SK-N-SH (cell line): ENCODE data around the gene CRYAA. TPM values are rescaled to one million over a fixed set of nuclear protein-coding genes. Genes with fewer than 3 reads are reported as not detected.
"Not testable (repeated sequence)": the region's sequence is repeated elsewhere in the genome, so short reads cannot be mapped to it uniquely, and the experiment has no call there.

ENCODE experiments used
- CTCF ChIA-PET: fragments of 300-600, 350-600 bp; formaldehyde crosslinking; extraction: SDS; loops from one replicate; lab custom pipeline; 2021; lab: Yijun Ruan, JAX
- POLR2A ChIA-PET: fragments of 350-600 bp; sonication (Branson Sonifier 250); formaldehyde crosslinking; extraction: SDS; loops from one replicate; lab custom pipeline; 2020; ENCODE audit warnings: antibody characterized with exemption, inconsistent platforms; lab: Yijun Ruan, JAX
- DNase-seq: peaks from one replicate; pipeline ENCODE4 v3.0.0; 2012
- H2AFZ ChIP-seq: fragments of 200-600 bp; sonication (generic); 2 replicates; pipeline ENCODE4 v1.8.1; 2016; ENCODE audit warnings: antibody characterized with exemption, mild to moderate bottlenecking, low read depth
- H3F3A ChIP-seq: fragments of 200-600 bp; sonication (generic); replicated peaks from 2 replicates; pipeline ENCODE3; 2016; ENCODE audit warnings: antibody characterized with exemption, mild to moderate bottlenecking; ENCODE audit not compliant: insufficient read depth
- H3K27ac ChIP-seq, 2 experiments: fragments of 200-500 bp in 1 of 2; fragments of 200-600 bp in 1 of 2; sonication (Bioruptor generic) in 1 of 2; sonication (generic), shearing (Covaris generic) in 1 of 2; 2 replicates each; pipeline versions ENCODE4 v1.5.1 to v1.6.1; 2014 to 2016; ENCODE audit warnings: low read depth in 2 of 2, inconsistent platforms in 1 of 2, low read length in 1 of 2, mild to moderate bottlenecking in 1 of 2, mixed read lengths in 1 of 2
- H3K27me3 ChIP-seq: fragments of 200-600 bp; sonication (generic), shearing (Covaris generic); 2 replicates; pipeline ENCODE4 v1.6.1; 2016; ENCODE audit warnings: mixed run types; ENCODE audit not compliant: insufficient read depth
- H3K36me3 ChIP-seq, 2 experiments: fragments of 200-500 bp in 1 of 2; fragments of 200-600 bp in 1 of 2; sonication (Bioruptor generic) in 1 of 2; sonication (generic) in 1 of 2; replicated peaks in 1 of 2; 2 replicates each; pipeline versions ENCODE3 to v1.5.1; 2014 to 2016; ENCODE audit warnings: low read length in 1 of 2, mild to moderate bottlenecking in 1 of 2; ENCODE audit not compliant: insufficient read depth in 2 of 2, control insufficient read depth in 1 of 2
- H3K4me1 ChIP-seq, 2 experiments: fragments of 200-500 bp in 1 of 2; fragments of 200-600 bp in 1 of 2; sonication (Bioruptor generic) in 1 of 2; sonication (generic), shearing (Covaris generic) in 1 of 2; 2 replicates each; pipeline versions ENCODE4 v1.5.1 to v1.6.1; 2014 to 2016; ENCODE audit warnings: low read depth in 1 of 2, low read length in 1 of 2, mixed run types in 1 of 2; ENCODE audit not compliant: insufficient read depth in 2 of 2, control insufficient read depth in 1 of 2
- H3K4me2 ChIP-seq: fragments of 200-600 bp; sonication (generic), shearing (Covaris generic); 2 replicates; pipeline ENCODE4 v1.6.1; 2017; ENCODE audit warnings: mixed run types
- H3K4me3 ChIP-seq, 2 experiments: fragments of 200-500 bp in 1 of 2; fragments of 200-600 bp in 1 of 2; sonication (Bioruptor generic) in 1 of 2; sonication (generic), shearing (Covaris generic) in 1 of 2; 2 replicates each; pipeline versions ENCODE4 v1.5.1 to v1.8.1; 2014 to 2016; ENCODE audit warnings: low read depth in 2 of 2, inconsistent platforms in 1 of 2, low read length in 1 of 2, mild to moderate bottlenecking in 1 of 2, mixed read lengths in 1 of 2, moderate library complexity in 1 of 2
- H3K79me2 ChIP-seq: fragments of 200-600 bp; sonication (generic); 2 replicates; pipeline ENCODE4 v1.8.1; 2017; ENCODE audit warnings: mild to moderate bottlenecking; ENCODE audit not compliant: insufficient read depth
- H3K9ac ChIP-seq: fragments of 200-600 bp; sonication (generic); 2 replicates; pipeline ENCODE4 v1.6.1; 2017; ENCODE audit warnings: mixed run types
- H3K9me2 ChIP-seq: fragments of 200-600 bp; sonication (generic); 2 replicates; pipeline ENCODE4 v1.6.1; 2017; ENCODE audit warnings: mixed run types
- H3K9me3 ChIP-seq: fragments of 200-600 bp; sonication (generic); 2 replicates; pipeline ENCODE4 v1.6.1; 2017; ENCODE audit warnings: mixed run types, mild to moderate bottlenecking, moderate library complexity
- H4K20me1 ChIP-seq: fragments of 200-600 bp; sonication (generic); 2 replicates; pipeline ENCODE4 v1.6.1; 2017; ENCODE audit warnings: mild to moderate bottlenecking, mixed run types; ENCODE audit not compliant: insufficient read depth
- WGBS: methylation state at CpG from one replicate; pipeline ENCODE4 v1.1.6; 2017; ENCODE audit warnings: low lambda C conversion rate; 5-methylcytosine and 5-hydroxymethylcytosine counted together
- polyA plus RNA-seq, 3 experiments: library from polyadenylated mRNA; depleted of rRNA; stranded (reverse); fragments of >200 nt; gene quantifications; 2 replicates each; pipeline ENCODE4 v1.2.3, GENCODE V29; 2012

Gene CRYAA
- polyA plus RNA-seq, 1 of the 3 experiments (the other 2 are of a cell fraction), result not detected

GRCh38 chr21:43165734-43166133 is 3.1 kb upstream of the CRYAA start:
- CTCF ChIA-PET, result not testable (repeated sequence)

GRCh38 chr21:43169230-43169886 is 550 bp downstream of the CRYAA start:
- H4K20me1 ChIP-seq, DNase-seq, H3K27me3 ChIP-seq, H3K79me2 ChIP-seq, POLR2A ChIA-PET, H3K9me3 ChIP-seq, H3K4me3 ChIP-seq, H2AFZ ChIP-seq, CTCF ChIA-PET, H3F3A ChIP-seq, H3K4me1 ChIP-seq, H3K4me2 ChIP-seq, H3K27ac ChIP-seq, H3K9me2 ChIP-seq, H3K9ac ChIP-seq, H3K36me3 ChIP-seq: not testable (repeated sequence)
- WGBS, result no CpG with 5 or more reads among the region's 23 CpGs

More at GRCh38 chr21:43165734-43166133, 3.1 kb upstream of the CRYAA start:
- POLR2A ChIA-PET, DNase-seq, H3F3A ChIP-seq, H2AFZ ChIP-seq, H3K27ac ChIP-seq, H3K4me2 ChIP-seq, H3K4me3 ChIP-seq, H3K9me3 ChIP-seq, H3K4me1 ChIP-seq, H3K27me3 ChIP-seq, H3K9me2 ChIP-seq, H3K9ac ChIP-seq, H3K79me2 ChIP-seq, H4K20me1 ChIP-seq, H3K36me3 ChIP-seq: not testable (repeated sequence)
- WGBS, result no CpG with 5 or more reads among the region's 15 CpGs

- H4K20me1 ChIP-seq, H3K27ac ChIP-seq, CTCF ChIA-PET, H3K9me3 ChIP-seq, H2AFZ ChIP-seq, H3K4me2 ChIP-seq, DNase-seq, POLR2A ChIA-PET, H3K79me2 ChIP-seq, H3F3A ChIP-seq, H3K9ac ChIP-seq, H3K36me3 ChIP-seq, H3K27me3 ChIP-seq, H3K4me3 ChIP-seq, H3K9me2 ChIP-seq, H3K4me1 ChIP-seq: not testable (repeated sequence)
- WGBS, result no CpG with 5 or more reads among the region's 10 CpGs
Observed at GRCh38 chr21:43169891-43170290, 1.1 kb downstream of the CRYAA start.

GRCh38 chr21:43172812-43173211 is 4.0 kb downstream of the CRYAA start:
- H3K79me2 ChIP-seq, H3K27me3 ChIP-seq, H3K4me3 ChIP-seq, DNase-seq, H2AFZ ChIP-seq, H3K9me2 ChIP-seq, H3K27ac ChIP-seq, H4K20me1 ChIP-seq, CTCF ChIA-PET, H3K36me3 ChIP-seq, H3F3A ChIP-seq, POLR2A ChIA-PET, H3K9ac ChIP-seq, H3K9me3 ChIP-seq, H3K4me1 ChIP-seq, H3K4me2 ChIP-seq: not testable (repeated sequence)
- WGBS, result no CpG with 5 or more reads among the region's 29 CpGs

- H3K27ac ChIP-seq, H3F3A ChIP-seq, H3K9me2 ChIP-seq, H3K36me3 ChIP-seq, DNase-seq, H3K79me2 ChIP-seq, H3K9me3 ChIP-seq, POLR2A ChIA-PET, H3K27me3 ChIP-seq, H3K4me2 ChIP-seq, H4K20me1 ChIP-seq, H3K4me3 ChIP-seq, CTCF ChIA-PET, H3K9ac ChIP-seq, H2AFZ ChIP-seq, H3K4me1 ChIP-seq: not testable (repeated sequence)
- no CpG with 5 or more reads among the region's 18 CpGs for WGBS
Observed at GRCh38 chr21:43173438-43173837, 4.6 kb downstream of the CRYAA start.

- H3K79me2 ChIP-seq, CTCF ChIA-PET, POLR2A ChIA-PET, H2AFZ ChIP-seq, H3K27me3 ChIP-seq, H3K4me3 ChIP-seq, H3F3A ChIP-seq, H3K4me2 ChIP-seq, H3K9me3 ChIP-seq, H4K20me1 ChIP-seq, H3K9ac ChIP-seq, H3K4me1 ChIP-seq, H3K27ac ChIP-seq, H3K36me3 ChIP-seq, DNase-seq, H3K9me2 ChIP-seq: not testable (repeated sequence)
- no CpG with 5 or more reads among the region's 12 CpGs for WGBS
Observed at GRCh38 chr21:43173930-43174329, 5.1 kb downstream of the CRYAA start.
